HCEC 1CT (cell line): ENCODE measurements around the gene PIP4K2A.
A peak's percentile ranks its signal among the peaks of the same experiment; 100 is the strongest.
"Not testable (repeated sequence)": the region's sequence is repeated elsewhere in the genome, so short reads cannot be mapped to it uniquely, and the experiment has no call there.

Experiments
- DNase-seq: peaks from one replicate; pipeline ENCODE4 v3.0.0-alpha.2; 2017

Gene PIP4K2A

GRCh38 chr10:22548344-22548743 is 166.0 kb downstream of the PIP4K2A start:
- DNase-seq = no peak

- DNase-seq = no peak
These were observed 168.7 kb downstream of the PIP4K2A start for GRCh38 chr10:22545643-22546042.

- DNase-seq = no peak
These were observed 169.9 kb downstream of the PIP4K2A start for GRCh38 chr10:22544325-22545068.

GRCh38 chr10:22542773-22543172 is 171.6 kb downstream of the PIP4K2A start:
- no peak for DNase-seq

- DNase-seq = no peak
These were observed 172.5 kb downstream of the PIP4K2A start for GRCh38 chr10:22541900-22542299.

GRCh38 chr10:22539579-22540298 is 174.6 kb downstream of the PIP4K2A start:
- DNase-seq = no peak

GRCh38 chr10:22537810-22538209 is 176.6 kb downstream of the PIP4K2A start:
- no peak for DNase-seq

GRCh38 chr10:22536620-22537019 is 177.8 kb downstream of the PIP4K2A start:
- no peak for DNase-seq

- DNase-seq = peak; percentile 6
These were observed 179.4 kb downstream of the PIP4K2A start for GRCh38 chr10:22534849-22535604.

GRCh38 chr10:22531441-22531840 is 182.9 kb downstream of the PIP4K2A start:
- DNase-seq = no peak

- no peak for DNase-seq
These were observed 183.4 kb downstream of the PIP4K2A start for GRCh38 chr10:22531008-22531407.

- DNase-seq = no peak
These were observed 186.9 kb downstream of the PIP4K2A start for GRCh38 chr10:22527520-22527919.

GRCh38 chr10:22524333-22524732 is 190.0 kb downstream of the PIP4K2A start:
- DNase-seq = not testable (repeated sequence)

- not testable (repeated sequence) for DNase-seq
These were observed 193.7 kb downstream of the PIP4K2A start for GRCh38 chr10:22520645-22521044.

GRCh38 chr10:22518167-22518724 is 196.1 kb downstream of the PIP4K2A start:
- no peak for DNase-seq

GRCh38 chr10:22515009-22515408 is 199.4 kb downstream of the PIP4K2A start:
- DNase-seq = no peak

- not testable (repeated sequence) for DNase-seq
These were observed 200.0 kb downstream of the PIP4K2A start for GRCh38 chr10:22514414-22514758.

- DNase-seq = peak; percentile 6
These were observed 200.6 kb downstream of the PIP4K2A start for GRCh38 chr10:22513483-22514413.

- DNase-seq = not testable (repeated sequence)
These were observed 202.4 kb downstream of the PIP4K2A start for GRCh38 chr10:22512015-22512414.

GRCh38 chr10:22508214-22508613 is 206.2 kb downstream of the PIP4K2A start:
- DNase-seq = not testable (repeated sequence)

- no peak for DNase-seq
These were observed 208.3 kb downstream of the PIP4K2A start for GRCh38 chr10:22505911-22506685.
